ENCODE results near the gene CABP2. TPM values are rescaled to one million over a fixed set of nuclear protein-coding genes. Genes with fewer than 3 reads are reported as not detected.
A peak's percentile ranks its signal among the peaks of the same experiment; 100 is the strongest.
"Not testable (repeated sequence)": the region's sequence is repeated elsewhere in the genome, so short reads cannot be mapped to it uniquely, and the experiment has no call there.

CABP2 gene
- total RNA-seq, 6 donors from 2014 or later = not detected

GRCh38 chr11:67485873-67486361 is 37.3 kb downstream of the CABP2 start:
- not testable (repeated sequence) for DNase-seq; H3K4me3 ChIP-seq; H3K27me3 ChIP-seq; ATAC-seq (ENCODE audit: low FRiP score in 2 of 2); H3K9me3 ChIP-seq
- Histone ChIP-seq H3K27ac (peak overlapping the region in 2 of 4 donors; percentile 7 to 15), H3K36me3 (peaks cover 5 to 41% (median 31%) of the 10 kb centered on the region in 4 donors), H3K4me1 (peaks cover 29 to 43% (median 33%) of the 10 kb centered on the region in 4 donors)
- WGBS, 2 donors = 76 to 84% methylated on average over 7 of the region's 7 CpGs
- TF ChIP-seq POLR2A (IDR thresholded peaks at IDR 0.05) = peak in 1 of 4 donors; percentile 41

- no peak for ATAC-seq (ENCODE audit: low FRiP score in 2 of 2)
- no peak for TF ChIP-seq POLR2AphosphoS5 (IDR thresholded peaks at IDR 0.05)
- TF ChIP-seq EP300 (IDR thresholded peaks at IDR 0.05) = no peak
- no peaks in the 10 kb centered on the region for H3K9me3 ChIP-seq
- H3K27me3 ChIP-seq = no peaks in the 10 kb centered on the region
- H3K27ac ChIP-seq = peak overlapping the region in 2 of 4 donors; percentile 63 to 95
- peaks cover 29 to 43% (median 33%) of the 10 kb centered on the region in 4 donors for H3K4me1 ChIP-seq
- H3K4me3 ChIP-seq = peak overlapping the region in 1 of 4 donors; percentile 1
- no peak for DNase-seq
- H3K36me3 ChIP-seq = peaks cover 5 to 30% (median 21%) of the 10 kb centered on the region in 4 donors
- 68 to 77% methylated on average over 4 to 11 of the region's 11 CpGs for WGBS, 2 donors
Measured at GRCh38 chr11:67484847-67485311, 38.4 kb downstream of the CABP2 start.

- TF ChIP-seq CTCF (IDR thresholded peaks at IDR 0.05) = no peak
- no peak for TF ChIP-seq POLR2A (IDR thresholded peaks at IDR 0.05)
- TF ChIP-seq EP300 (IDR thresholded peaks at IDR 0.05) = no peak
- TF ChIP-seq POLR2AphosphoS5 (IDR thresholded peaks at IDR 0.05) = no peak
- Histone ChIP-seq H3K4me3 (peak overlapping the region in 3 of 4 donors; percentile 40 to 63 (median 59)), H3K27ac (peak overlapping the region; percentile 81 to 95 (median 92)), H3K27me3 (no peaks in the 10 kb centered on the region), H3K4me1 (peaks cover 29 to 43% (median 33%) of the 10 kb centered on the region in 4 donors), H3K9me3 (no peaks in the 10 kb centered on the region), H3K36me3 (peaks cover 0 to 22% (median 14%) of the 10 kb centered on the region in 4 donors)
- WGBS, 2 donors = 82 to 86% methylated on average over 16 of the region's 16 CpGs
- ATAC-seq (ENCODE audit: low FRiP score in 2 of 2) (no peak), DNase-seq (no peak)
Measured at GRCh38 chr11:67483831-67484665, 39.2 kb downstream of the CABP2 start.

- DNase-seq (peak; percentile 96 to 97), ATAC-seq (ENCODE audit: low FRiP score in 2 of 2) (peak; percentile 98 to 99)
- peak; percentile 82 to 89 for TF ChIP-seq POLR2AphosphoS5 (IDR thresholded peaks at IDR 0.05)
- peak in 5 of 6 experiments; percentile 22 to 72 (median 65) for TF ChIP-seq CTCF (IDR thresholded peaks at IDR 0.05)
- peak in 3 of 4 donors; percentile 26 to 80 (median 42) for TF ChIP-seq POLR2A (IDR thresholded peaks at IDR 0.05)
- no peak for TF ChIP-seq EP300 (IDR thresholded peaks at IDR 0.05)
- no peaks in the 10 kb centered on the region for H3K27me3 ChIP-seq
- peaks cover 29 to 43% (median 33%) of the 10 kb centered on the region in 4 donors for H3K4me1 ChIP-seq
- H3K36me3 ChIP-seq = peaks cover 0 to 16% (median 10%) of the 10 kb centered on the region in 4 donors
- H3K9me3 ChIP-seq = no peaks in the 10 kb centered on the region
- peak within 1 kb of the TSS; percentile 28 to 63 (median 50) for H3K4me3 ChIP-seq
- peak within 1 kb of the TSS; percentile 81 to 95 (median 92) for H3K27ac ChIP-seq
- WGBS, 2 donors = 11 to 16% methylated on average over 38 to 60 of the region's 60 CpGs
Measured at GRCh38 chr11:67482827-67483798, 40.1 kb downstream of the CABP2 start, which contains the start of gene AIP. Gene AIP, plus strand, starts transcription at chr11:67483026. Its CDS starts 133 bp downstream, at chr11:67483159.

GRCh38 chr11:67482275-67482826 is 40.9 kb downstream of the CABP2 start:
- TF ChIP-seq POLR2AphosphoS5 (IDR thresholded peaks at IDR 0.05) = no peak
- TF ChIP-seq POLR2A (IDR thresholded peaks at IDR 0.05) = no peak
- no peak for TF ChIP-seq EP300 (IDR thresholded peaks at IDR 0.05)
- no peak for TF ChIP-seq CTCF (IDR thresholded peaks at IDR 0.05)
- ATAC-seq (ENCODE audit: low FRiP score in 2 of 2) = peak; percentile 2 to 54
- WGBS, 2 donors = 38 to 46% methylated on average over 19 of the region's 19 CpGs
- Histone ChIP-seq H3K9me3 (no peaks in the 10 kb centered on the region), H3K36me3 (peaks cover 0 to 8% (median 2%) of the 10 kb centered on the region in 4 donors), H3K4me3 (peak overlapping the region; percentile 0 to 63 (median 50)), H3K4me1 (peaks cover 31 to 43% (median 34%) of the 10 kb centered on the region in 4 donors), H3K27me3 (no peaks in the 10 kb centered on the region), H3K27ac (peak overlapping the region; percentile 81 to 95 (median 92))
- DNase-seq = no peak

- DNase-seq; H3K27me3 ChIP-seq; H3K27ac ChIP-seq; H3K9me3 ChIP-seq; H3K36me3 ChIP-seq; H3K4me1 ChIP-seq; ATAC-seq (ENCODE audit: low FRiP score in 2 of 2); H3K4me3 ChIP-seq: not testable (repeated sequence)
- WGBS, 2 donors = 70 to 81% methylated on average over 15 of the region's 16 CpGs
Measured at GRCh38 chr11:67477344-67478050, 45.7 kb downstream of the CABP2 start.

- not testable (repeated sequence) for H3K27ac ChIP-seq; DNase-seq; H3K9me3 ChIP-seq; H3K4me3 ChIP-seq; H3K4me1 ChIP-seq; H3K36me3 ChIP-seq; ATAC-seq (ENCODE audit: low FRiP score in 2 of 2); H3K27me3 ChIP-seq
- 84 to 88% methylated on average over 10 of the region's 10 CpGs for whole genome bisulfite sequencing, 2 donors
Measured at GRCh38 chr11:67476692-67477091, 46.6 kb downstream of the CABP2 start.

Data from upper lobe of left lung (tissue), 6 donors.